Epithelial cell of proximal tubule (primary cell): ENCODE results near the gene MMUT. TPM values are rescaled to one million over a fixed set of nuclear protein-coding genes. Genes with fewer than 3 reads are reported as not detected.
"Not testable (repeated sequence)": the region's sequence is repeated elsewhere in the genome, so short reads cannot be mapped to it uniquely, and the experiment has no call there.

Experiments
- DNase-seq: peaks from one replicate; pipeline ENCODE4 v3.0.0-alpha.2; 2011; ENCODE audit warnings: low read depth
- H3K4me3 ChIP-seq: 2 replicates; pipeline ENCODE4 v1.5.1; 2011; ENCODE audit warnings: low read depth, mild to moderate bottlenecking, low read length
- total RNA-seq: library from RNA; depleted of rRNA; stranded (reverse); fragments of >200 nt; gene quantifications from 2 replicates; pipeline ENCODE4 v1.2.3, GENCODE V29; 2015
- TF ChIP-seq, protein P1 (sequence below): conservative IDR thresholded peaks from 2 replicates; pipeline ENCODE4 v1.5.1; 2012; ENCODE audit warnings: low read depth, mild to moderate bottlenecking, low read length

MMUT gene
- total RNA-seq, 1 donor from 2014 or later = 5.3 TPM

- DNase-seq = no peak
- no peak overlapping the region for H3K4me3 ChIP-seq
- TF ChIP-seq, protein P1, sequence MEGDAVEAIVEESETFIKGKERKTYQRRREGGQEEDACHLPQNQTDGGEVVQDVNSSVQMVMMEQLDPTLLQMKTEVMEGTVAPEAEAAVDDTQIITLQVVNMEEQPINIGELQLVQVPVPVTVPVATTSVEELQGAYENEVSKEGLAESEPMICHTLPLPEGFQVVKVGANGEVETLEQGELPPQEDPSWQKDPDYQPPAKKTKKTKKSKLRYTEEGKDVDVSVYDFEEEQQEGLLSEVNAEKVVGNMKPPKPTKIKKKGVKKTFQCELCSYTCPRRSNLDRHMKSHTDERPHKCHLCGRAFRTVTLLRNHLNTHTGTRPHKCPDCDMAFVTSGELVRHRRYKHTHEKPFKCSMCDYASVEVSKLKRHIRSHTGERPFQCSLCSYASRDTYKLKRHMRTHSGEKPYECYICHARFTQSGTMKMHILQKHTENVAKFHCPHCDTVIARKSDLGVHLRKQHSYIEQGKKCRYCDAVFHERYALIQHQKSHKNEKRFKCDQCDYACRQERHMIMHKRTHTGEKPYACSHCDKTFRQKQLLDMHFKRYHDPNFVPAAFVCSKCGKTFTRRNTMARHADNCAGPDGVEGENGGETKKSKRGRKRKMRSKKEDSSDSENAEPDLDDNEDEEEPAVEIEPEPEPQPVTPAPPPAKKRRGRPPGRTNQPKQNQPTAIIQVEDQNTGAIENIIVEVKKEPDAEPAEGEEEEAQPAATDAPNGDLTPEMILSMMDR = peak; percentile 33
Observed at GRCh38 chr6:49423817-49424216, 39.2 kb downstream of the MMUT start.

DNA sequence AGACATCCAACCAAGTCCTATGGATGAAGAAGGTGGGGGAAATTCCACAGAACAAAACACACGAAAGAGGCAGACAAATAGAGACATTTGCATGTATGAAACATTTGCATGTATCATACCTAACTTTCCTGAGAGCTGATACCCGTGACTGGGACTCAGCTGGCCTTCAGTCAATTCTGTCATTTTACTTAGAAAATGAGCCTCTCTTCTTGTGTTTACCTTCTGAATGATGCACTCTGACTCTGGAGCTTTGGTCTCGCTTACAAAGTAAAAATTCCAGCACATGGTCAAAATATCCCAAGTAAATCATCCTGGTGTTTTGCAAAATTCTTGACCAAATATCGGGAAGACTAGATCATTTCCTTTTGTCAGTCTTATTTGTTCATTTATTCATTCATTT, 46.9 kb downstream of the MMUT start:
- TF ChIP-seq, protein P1 = no peak
- H3K4me3 ChIP-seq = no peak overlapping the region
- no peak for DNase-seq

DNA sequence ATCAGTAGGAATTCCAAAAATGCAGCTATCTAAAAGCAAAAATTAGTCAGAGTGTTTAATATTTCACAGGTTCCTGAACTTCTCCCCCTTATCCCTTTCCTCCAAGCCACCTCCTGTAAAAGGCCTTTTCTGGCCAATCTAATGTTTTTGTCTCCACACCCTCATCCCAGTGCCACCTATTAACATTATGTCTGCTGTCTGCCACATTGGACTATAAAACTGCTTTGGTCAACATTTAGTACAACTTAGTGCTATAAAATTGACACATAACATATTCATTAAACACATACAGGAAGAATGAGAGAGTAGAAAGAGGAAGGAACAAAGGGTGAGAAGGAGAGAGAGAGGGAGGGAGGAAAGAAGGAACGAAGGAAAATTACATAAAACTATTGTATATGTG, 47.7 kb downstream of the MMUT start:
- no peak for DNase-seq
- H3K4me3 ChIP-seq = no peak overlapping the region
- TF ChIP-seq, protein P1 = no peak

DNA sequence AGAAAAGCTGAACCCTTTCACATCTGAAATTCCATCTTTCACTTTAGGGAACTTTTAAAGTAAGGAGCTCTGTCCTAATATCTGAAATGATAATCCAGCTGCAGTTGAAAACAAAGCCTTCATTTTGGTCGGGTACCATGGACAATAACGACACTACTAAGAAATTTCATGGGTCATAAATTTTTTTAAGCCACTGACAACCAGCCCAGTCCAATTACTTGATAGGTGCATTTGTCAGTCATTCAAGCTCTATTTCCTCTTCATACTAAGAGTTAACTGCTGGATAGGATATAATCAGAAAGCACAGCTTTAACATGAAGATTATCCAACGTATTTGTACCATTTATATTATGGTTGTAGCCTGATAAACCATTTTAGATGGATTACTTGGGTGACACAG, 52.5 kb downstream of the MMUT start:
- H3K4me3 ChIP-seq = no peak overlapping the region
- TF ChIP-seq, protein P1 = no peak
- no peak for DNase-seq

DNA sequence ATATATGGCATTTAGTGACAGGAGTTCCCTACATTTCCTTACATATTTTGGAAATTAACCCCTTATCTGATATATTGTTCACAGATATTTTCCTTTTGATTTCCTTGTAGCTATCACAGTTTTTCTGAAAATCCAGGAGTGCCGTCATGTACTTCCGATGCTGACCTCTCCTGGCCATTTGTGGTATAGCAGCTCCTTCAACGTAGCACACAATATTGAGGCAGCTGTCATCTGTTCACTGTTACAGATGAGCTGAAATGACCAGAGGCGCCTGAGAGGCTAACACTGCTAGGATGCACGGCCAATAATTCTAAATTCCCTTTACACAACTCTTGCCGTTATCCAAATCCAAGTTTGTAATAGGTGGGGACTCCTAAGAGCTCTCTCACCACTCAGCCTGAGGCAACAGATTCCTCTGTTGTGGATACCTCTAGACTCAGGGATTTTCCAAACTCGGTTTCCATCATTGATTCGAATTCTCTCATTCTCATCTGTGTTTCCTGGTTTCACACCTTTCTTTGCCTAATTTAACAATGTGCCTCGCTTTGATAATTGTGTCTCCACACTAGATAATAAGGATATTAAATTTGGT, 53.0 kb downstream of the MMUT start:
- no peak overlapping the region for H3K4me3 ChIP-seq
- DNase-seq = peak; percentile 20
- TF ChIP-seq, protein P1 = peak; percentile 94

GRCh38 chr6:49406250-49406970, 56.6 kb downstream of the MMUT start:
- no peak overlapping the region for H3K4me3 ChIP-seq
- DNase-seq = no peak
- TF ChIP-seq, protein P1 = no peak

DNA sequence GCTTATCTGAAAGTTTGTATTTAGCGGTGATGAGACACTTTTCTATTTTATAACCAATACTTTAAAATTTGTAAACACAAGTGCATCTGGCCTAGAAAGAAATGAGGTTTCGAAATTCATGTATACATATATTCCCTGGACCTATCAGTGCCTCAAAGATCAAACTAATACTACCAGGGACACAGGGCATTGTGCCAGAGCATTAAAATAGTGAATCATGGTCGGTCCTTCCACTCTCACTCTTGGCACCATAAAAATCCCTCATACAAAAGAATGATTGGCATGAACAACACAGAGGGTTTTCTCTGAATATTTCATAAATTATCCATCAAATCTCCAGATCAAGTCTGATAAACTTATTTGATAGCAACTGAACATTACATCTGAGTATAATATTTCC, 62.0 kb downstream of the MMUT start:
- TF ChIP-seq, protein P1 = no peak
- no peak overlapping the region for H3K4me3 ChIP-seq
- DNase-seq = no peak

- DNase-seq, H3K4me3 ChIP-seq: not testable (repeated sequence)
Observed at GRCh38 chr6:49386667-49387508, 76.2 kb downstream of the MMUT start.
